GM19467 (cell line): ENCODE measurements around the gene FRMD5.

Experiments
- ATAC-seq: cut with Tn5 transposase; IDR thresholded peaks from one replicate; pipeline ENCODE4 v1.9.1; 2021; ENCODE audit warnings: mild to moderate bottlenecking, moderate library complexity; ENCODE audit not compliant: unreplicated experiment

FRMD5 gene

DNA sequence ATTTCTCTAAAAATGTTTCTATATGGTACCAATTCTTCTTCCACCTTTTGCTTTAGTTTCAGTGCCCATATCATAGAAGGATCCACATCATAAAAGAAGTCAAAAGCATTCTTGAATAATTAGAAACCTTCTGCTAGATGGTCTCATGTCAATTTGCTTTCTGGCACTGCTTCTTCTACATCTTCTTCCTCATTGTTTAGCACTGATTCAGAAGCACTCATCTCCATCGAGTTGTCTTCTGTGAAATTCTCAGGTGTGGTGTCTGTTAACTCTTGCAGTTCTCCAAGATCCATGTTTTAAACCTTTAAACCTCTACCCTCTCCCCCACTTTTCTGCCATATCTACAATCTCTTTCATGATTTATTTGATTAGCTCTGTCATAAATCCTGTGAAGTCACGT is 213.5 kb downstream of the FRMD5 start:
- ATAC-seq, result no peak

DNA sequence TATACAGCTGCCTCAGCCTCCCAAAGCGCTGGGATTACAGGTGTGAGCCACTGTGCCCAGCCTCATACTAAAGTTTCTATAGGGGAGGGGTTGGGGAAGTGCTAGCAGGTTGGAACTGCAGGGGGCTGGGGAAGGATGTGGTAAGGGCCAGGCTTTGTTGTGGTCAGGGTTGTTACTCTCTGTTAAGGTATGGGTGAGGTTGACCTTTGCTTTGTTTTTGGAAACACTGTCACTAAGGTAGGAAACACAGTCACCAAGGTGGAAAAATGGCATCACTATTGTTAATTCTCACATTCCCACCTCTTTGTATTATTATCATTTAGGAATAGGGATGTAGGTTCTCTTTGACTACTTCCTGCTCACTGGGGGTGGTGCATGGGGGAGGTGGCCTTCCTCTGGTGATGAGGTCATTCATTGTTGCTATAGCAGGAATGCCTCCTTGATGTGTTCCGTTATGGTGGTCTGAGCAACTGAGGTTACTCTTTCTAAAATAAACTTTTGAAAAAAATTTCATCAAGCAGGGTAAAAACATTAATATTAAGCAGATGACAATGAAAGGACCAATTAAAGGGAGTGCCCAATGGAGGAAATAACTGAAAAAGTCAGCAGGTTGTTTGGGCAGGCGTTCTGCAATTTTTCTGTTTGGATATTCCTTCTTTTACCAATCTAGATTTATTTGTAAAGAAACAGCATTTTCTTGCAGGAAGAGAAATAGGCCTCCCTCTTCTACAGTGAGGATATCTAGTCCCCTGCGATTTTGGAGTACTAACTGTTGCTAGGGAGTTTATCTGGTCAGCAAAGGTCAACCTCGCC is 217.8 kb downstream of the FRMD5 start:
- no peak for ATAC-seq

- no peak for ATAC-seq
These were observed 219.3 kb downstream of the FRMD5 start for GRCh38 chr15:43975770-43976169.

- no peak for ATAC-seq
These were observed 219.7 kb downstream of the FRMD5 start for GRCh38 chr15:43975326-43975725.

DNA sequence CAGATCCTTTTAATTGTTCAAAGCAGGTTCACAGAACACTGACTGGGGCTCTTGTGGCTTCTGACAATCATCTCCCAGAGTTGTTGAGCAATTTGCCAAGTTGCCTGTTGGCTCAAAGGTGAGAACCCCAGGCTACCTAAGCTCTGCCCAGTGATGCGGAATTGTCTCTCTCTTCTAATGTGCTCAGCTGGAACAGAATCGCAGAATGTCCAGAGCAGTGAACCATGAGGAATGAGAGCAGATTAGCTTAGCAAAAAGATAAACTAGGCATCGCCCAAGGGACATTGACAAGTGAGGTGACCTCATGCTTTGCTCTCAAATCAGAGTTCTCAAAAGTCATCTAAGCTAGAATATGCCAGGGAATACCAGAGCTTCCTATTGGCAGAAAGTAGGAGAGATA is 220.2 kb downstream of the FRMD5 start:
- ATAC-seq, result peak; percentile 67

GRCh38 chr15:43969802-43970375 is 225.2 kb downstream of the FRMD5 start:
- ATAC-seq, result no peak

GRCh38 chr15:43968551-43968950 is 226.5 kb downstream of the FRMD5 start:
- ATAC-seq, result no peak

DNA sequence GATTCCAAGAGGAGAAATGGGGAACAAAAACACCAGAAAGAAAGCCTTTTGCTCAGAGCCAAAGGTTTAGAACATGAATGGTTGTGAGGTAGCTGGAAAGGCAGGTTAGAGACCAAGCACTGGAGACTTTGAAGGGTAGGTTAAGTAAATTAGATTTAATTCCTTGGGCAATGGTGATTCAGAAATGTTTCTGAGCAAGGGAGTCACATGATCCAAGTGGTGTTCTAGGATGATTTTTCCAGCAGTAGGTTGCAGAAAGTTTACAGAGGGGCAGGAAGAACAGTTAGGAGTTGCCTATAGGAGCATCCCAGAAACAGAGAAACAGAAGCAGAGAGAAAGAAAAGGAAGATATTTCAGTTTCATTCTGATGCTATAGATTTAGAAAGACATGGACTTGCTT is 228.4 kb downstream of the FRMD5 start:
- no peak for ATAC-seq

GRCh38 chr15:43958861-43959330 is 236.2 kb downstream of the FRMD5 start:
- ATAC-seq, result no peak

GRCh38 chr15:43957724-43958123 is 237.3 kb downstream of the FRMD5 start:
- ATAC-seq, result no peak

DNA sequence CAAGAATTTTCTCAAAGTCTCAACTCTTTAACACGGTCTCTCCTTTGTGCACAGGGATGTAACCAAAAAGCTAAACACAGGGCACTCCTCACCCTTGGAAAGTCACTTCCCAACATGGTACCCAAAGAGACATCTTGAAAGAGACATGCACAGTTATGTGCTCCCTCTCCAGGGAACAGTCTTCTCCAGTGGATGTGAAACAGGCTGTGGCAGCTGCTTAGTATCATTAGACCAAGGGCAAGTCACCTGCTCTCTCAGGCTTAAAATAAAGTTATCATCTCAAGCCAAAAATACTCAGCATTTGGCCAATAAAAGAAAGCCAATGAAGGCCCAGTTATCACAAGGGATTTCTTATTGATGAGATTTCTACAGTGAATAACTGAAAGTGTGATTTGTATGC is 239.9 kb downstream of the FRMD5 start:
- no peak for ATAC-seq

GRCh38 chr15:43954181-43954621 is 240.9 kb downstream of the FRMD5 start:
- no peak for ATAC-seq

DNA sequence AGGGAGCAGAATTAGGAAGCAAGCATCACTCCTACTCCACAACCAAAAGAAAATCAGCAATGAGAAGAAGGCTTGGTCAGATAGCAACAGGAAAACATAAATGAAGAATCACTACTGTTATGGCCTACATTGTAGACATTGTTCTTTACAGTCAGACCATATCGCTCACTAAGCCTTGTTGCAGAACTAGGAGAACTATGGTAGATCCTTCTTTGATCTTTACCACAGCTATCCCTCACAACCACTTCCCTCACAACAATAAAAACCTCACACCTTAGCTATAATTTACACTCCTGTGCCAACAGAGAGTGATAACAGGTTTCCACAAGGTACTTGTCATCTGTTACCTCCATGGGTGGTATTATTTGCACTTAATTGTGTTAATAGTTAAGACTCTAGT is 241.7 kb downstream of the FRMD5 start:
- no peak for ATAC-seq

- ATAC-seq, result no peak
These were observed 244.5 kb downstream of the FRMD5 start for GRCh38 chr15:43950531-43950930.

- ATAC-seq, result peak; percentile 91
These were observed 246.3 kb downstream of the FRMD5 start for GRCh38 chr15:43948691-43949325.

DNA sequence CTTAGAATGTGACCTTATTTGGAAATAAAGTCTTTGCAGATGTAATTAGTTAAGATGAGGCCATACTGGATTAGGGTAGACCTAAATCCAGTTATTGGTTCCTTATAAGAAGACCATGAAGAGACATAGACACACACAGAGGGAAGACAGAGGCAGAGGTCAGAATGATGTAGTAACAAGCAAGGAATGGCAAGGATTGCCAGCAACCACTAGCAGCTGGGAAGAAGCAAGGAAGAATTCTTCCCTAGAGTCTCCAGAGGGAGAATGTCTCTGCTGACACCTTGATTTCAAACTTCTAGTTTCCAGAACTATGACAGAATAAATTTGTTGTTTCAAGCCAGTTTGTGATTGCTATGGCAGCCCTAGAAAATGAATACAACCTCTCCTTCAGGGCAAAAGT is 251.6 kb downstream of the FRMD5 start:
- no peak for ATAC-seq

GRCh38 chr15:43942194-43942593 is 252.9 kb downstream of the FRMD5 start:
- ATAC-seq, result no peak

DNA sequence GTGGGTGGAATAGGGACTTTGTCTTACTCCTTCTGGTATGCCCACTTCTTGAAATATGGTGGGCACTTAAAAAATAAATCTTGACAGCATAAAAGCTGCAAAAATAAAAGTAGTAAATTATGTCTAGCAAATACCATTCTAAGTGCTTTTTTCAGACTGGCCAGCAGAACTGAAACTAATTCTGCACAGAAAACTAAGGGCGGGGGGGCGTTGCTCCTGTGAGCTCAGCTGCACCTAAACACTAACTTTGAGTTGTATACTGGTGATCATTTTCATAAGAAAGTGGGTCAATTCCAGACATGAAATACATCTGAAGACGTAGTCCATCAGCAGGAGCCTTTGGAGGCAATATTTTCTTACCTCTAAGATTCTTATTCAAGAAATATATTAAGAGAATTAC is 253.5 kb downstream of the FRMD5 start:
- ATAC-seq, result no peak

DNA sequence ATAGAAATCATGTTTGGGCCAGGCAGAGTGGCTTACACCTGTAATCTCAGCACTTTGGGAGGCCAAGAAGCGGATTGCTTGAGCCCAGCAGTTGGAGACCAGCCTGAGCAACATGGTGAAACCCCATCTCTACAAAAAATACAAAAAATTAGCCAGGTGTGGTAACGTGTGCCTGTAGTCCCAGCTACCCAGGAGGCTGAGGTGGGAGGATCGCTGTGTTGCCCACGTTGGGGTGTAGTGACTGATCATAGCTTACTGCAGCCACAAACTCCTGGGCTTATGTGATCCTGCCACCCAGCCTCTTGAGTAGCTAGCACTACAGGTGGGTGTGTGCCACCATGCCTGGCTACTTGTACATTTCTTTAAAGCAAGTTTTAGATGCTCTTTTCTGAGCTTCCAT is 254.0 kb downstream of the FRMD5 start:
- ATAC-seq, result no peak

GRCh38 chr15:43939070-43939469 is 256.0 kb downstream of the FRMD5 start:
- no peak for ATAC-seq

DNA sequence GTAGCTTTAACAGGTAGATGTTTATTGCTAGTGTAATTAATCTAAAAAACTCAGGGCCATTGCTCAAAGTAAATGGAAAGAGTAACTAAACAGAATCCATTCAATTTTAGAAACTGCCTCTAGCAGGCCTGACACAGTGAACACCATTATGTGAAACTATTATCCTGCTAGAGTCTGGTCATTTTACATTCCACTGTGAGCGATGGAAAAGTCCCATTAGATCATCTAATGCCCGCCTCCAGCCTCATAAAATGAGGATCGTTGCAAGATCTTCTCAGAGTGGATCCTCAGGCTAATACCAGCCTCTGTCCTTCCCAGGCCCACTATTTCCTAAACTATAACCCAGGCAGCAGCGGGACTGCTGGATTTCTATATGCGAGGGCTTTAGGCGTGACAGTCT is 260.6 kb downstream of the FRMD5 start:
- ATAC-seq, result no peak

DNA sequence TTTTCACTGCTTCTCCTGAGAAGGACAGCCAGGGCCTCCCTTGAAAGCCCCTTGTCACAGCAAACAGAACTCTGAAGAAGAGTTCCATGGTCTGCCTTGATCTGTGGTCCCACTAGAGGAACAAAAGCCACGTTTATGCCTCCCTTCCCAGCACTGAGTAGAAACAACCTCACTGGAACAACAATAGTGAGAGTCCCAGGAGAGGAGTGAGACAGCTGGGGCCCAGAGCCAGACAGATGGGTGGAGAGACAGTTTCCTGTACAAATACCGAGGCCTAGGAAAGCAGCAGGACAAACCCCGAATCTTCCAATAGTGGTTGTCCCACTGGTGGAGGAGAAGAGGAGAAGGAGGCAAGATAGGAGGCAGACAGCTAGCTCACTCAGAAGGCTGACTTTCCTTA is 262.2 kb downstream of the FRMD5 start:
- ATAC-seq, result no peak
